WERI-Rb-1 (cell line): ENCODE measurements around the gene TRPT1.

ENCODE experiments used
- DNase-seq: peaks from one replicate; pipeline ENCODE4 v3.0.0-alpha.2; 2020
- H3K27ac ChIP-seq: fragments of 250-450 bp; sonication (Bioruptor Pico); 2 replicates; pipeline ENCODE4 v1.5.1; 2020; ENCODE audit warnings: mild to moderate bottlenecking, moderate library complexity
- H3K27me3 ChIP-seq: fragments of 250-450 bp; sonication (Bioruptor Pico); 2 replicates; pipeline ENCODE4 v1.5.1; 2021; ENCODE audit warnings: mild to moderate bottlenecking, low read depth, moderate library complexity; ENCODE audit not compliant: insufficient read depth, severe bottlenecking
- H3K36me3 ChIP-seq: fragments of 250-450 bp; sonication (Bioruptor Pico); 2 replicates; pipeline ENCODE4 v1.5.1; 2020; ENCODE audit warnings: mild to moderate bottlenecking, moderate library complexity
- H3K4me3 ChIP-seq: 2 replicates; pipeline ENCODE4 v1.5.1; 2011; ENCODE audit warnings: low read depth, mild to moderate bottlenecking, control low read depth, low read length
- H3K9me3 ChIP-seq: fragments of 250-450 bp; sonication (Bioruptor Pico); 2 replicates; pipeline ENCODE4 v1.5.1; 2021; ENCODE audit warnings: mild to moderate bottlenecking, moderate library complexity; ENCODE audit not compliant: severe bottlenecking
- CTCF ChIP-seq: IDR thresholded peaks from 2 replicates; pipeline ENCODE4 v1.5.1; 2011; ENCODE audit warnings: low read depth, mild to moderate bottlenecking, control low read depth, inconsistent platforms, low read length

The TRPT1 gene

GRCh38 chr11:64239662-64240434 is 13.9 kb upstream of the TRPT1 start:
- no peaks in the 10 kb centered on the region for H3K27me3 ChIP-seq
- H3K9me3 ChIP-seq = no peaks in the 10 kb centered on the region
- no peak for DNase-seq
- H3K36me3 ChIP-seq = peaks cover 41% of the 10 kb centered on the region
- TF ChIP-seq CTCF = no peak
- H3K4me3 ChIP-seq = peak overlapping the region; percentile 82; the same call in 1 of the 2 replicates
- peak overlapping the region; percentile 86 for H3K27ac ChIP-seq

GRCh38 chr11:64238999-64239398 is 13.0 kb upstream of the TRPT1 start:
- TF ChIP-seq CTCF = no peak
- peaks cover 33% of the 10 kb centered on the region for H3K36me3 ChIP-seq
- no peak overlapping the region for H3K4me3 ChIP-seq
- DNase-seq = no peak
- no peaks in the 10 kb centered on the region for H3K27me3 ChIP-seq
- no peaks in the 10 kb centered on the region for H3K9me3 ChIP-seq
- no peak overlapping the region for H3K27ac ChIP-seq

- Histone ChIP-seq H3K4me3 (no peak overlapping the region), H3K9me3 (no peaks in the 10 kb centered on the region), H3K27ac (no peak overlapping the region), H3K36me3 (peaks cover 25% of the 10 kb centered on the region), H3K27me3 (no peaks in the 10 kb centered on the region)
- no peak for TF ChIP-seq CTCF
- DNase-seq = no peak
Observed at GRCh38 chr11:64238076-64238475, 12.1 kb upstream of the TRPT1 start.

- Histone ChIP-seq H3K9me3 (no peaks in the 10 kb centered on the region), H3K27me3 (no peaks in the 10 kb centered on the region), H3K27ac (no peak overlapping the region), H3K4me3 (no peak overlapping the region), H3K36me3 (peaks cover 22% of the 10 kb centered on the region)
- no peak for TF ChIP-seq CTCF
- DNase-seq = no peak
Observed at GRCh38 chr11:64237484-64237951, 11.5 kb upstream of the TRPT1 start.

GRCh38 chr11:64235437-64236161 is 9.6 kb upstream of the TRPT1 start:
- no peak for TF ChIP-seq CTCF
- Histone ChIP-seq H3K9me3 (no peaks in the 10 kb centered on the region), H3K27me3 (no peaks in the 10 kb centered on the region), H3K4me3 (peak overlapping the region; percentile 41), H3K27ac (no peak overlapping the region), H3K36me3 (peaks cover 22% of the 10 kb centered on the region)
- no peak for DNase-seq
